GM23338 (cell line): ENCODE results near the gene CAT. TPM values are rescaled to one million over a fixed set of nuclear protein-coding genes. Genes with fewer than 3 reads are reported as not detected.

Source experiments
- ATAC-seq: fragments of 200-7000 bp; cut with Tn5 transposase; 3 replicates; pipeline ENCODE4 v1.9.1; 2020
- DNase-seq: peaks from one replicate; pipeline ENCODE4 v3.0.0-alpha.2; 2015; ENCODE audit warnings: low spot score
- H2AFZ ChIP-seq: fragments of 200-600 bp; sonication (generic); 2 replicates; pipeline ENCODE4 v1.8.0; 2016; ENCODE audit warnings: antibody characterized with exemption, mild to moderate bottlenecking, moderate library complexity
- H3F3A ChIP-seq: fragments of 200-600 bp; sonication (generic); replicated peaks from 2 replicates; pipeline ENCODE4 v1.8.0; 2017; ENCODE audit warnings: antibody characterized with exemption, mixed run types, low read depth
- H3K27ac ChIP-seq: fragments of 200-600 bp; sonication (generic); 2 replicates; pipeline ENCODE4 v1.6.1; 2016; ENCODE audit warnings: low read depth
- H3K27me3 ChIP-seq: fragments of 200-600 bp; sonication (generic); 2 replicates; pipeline ENCODE4 v1.8.0; 2016; ENCODE audit warnings: mild to moderate bottlenecking, mixed run types, moderate library complexity; ENCODE audit not compliant: insufficient read depth
- H3K36me3 ChIP-seq: fragments of 200-600 bp; sonication (generic); 2 replicates; pipeline ENCODE4 v1.8.0; 2016; ENCODE audit warnings: mild to moderate bottlenecking; ENCODE audit not compliant: insufficient read depth
- H3K4me1 ChIP-seq: fragments of 200-600 bp; sonication (generic); 2 replicates; pipeline ENCODE4 v1.8.0; 2016; ENCODE audit warnings: mild to moderate bottlenecking, moderate library complexity; ENCODE audit not compliant: insufficient read depth
- H3K4me2 ChIP-seq: fragments of 200-600 bp; sonication (generic); 2 replicates; pipeline ENCODE4 v1.7.1; 2017; ENCODE audit warnings: mixed run types
- H3K4me3 ChIP-seq: fragments of 200-600 bp; sonication (generic); 2 replicates; pipeline ENCODE4 v1.6.1; 2016; ENCODE audit warnings: mixed run types
- H3K79me2 ChIP-seq: fragments of 200-600 bp; sonication (generic); replicated peaks from 2 replicates; pipeline ENCODE4 v1.8.0; 2017; ENCODE audit warnings: mild to moderate bottlenecking; ENCODE audit not compliant: insufficient read depth
- H3K9me2 ChIP-seq: fragments of 200-600 bp; sonication (generic); 2 replicates; pipeline ENCODE4 v1.8.0; 2017; ENCODE audit not compliant: insufficient read depth
- H4K20me1 ChIP-seq: fragments of 200-600 bp; sonication (generic); replicated peaks from 2 replicates; pipeline ENCODE4 v1.8.0; 2017; ENCODE audit warnings: mild to moderate bottlenecking; ENCODE audit not compliant: insufficient read depth
- H3K27ac Mint-ChIP-seq: 2 replicates; pipeline ENCODE4 v1.8.0; 2020; ENCODE audit warnings: inconsistent platforms, mild to moderate bottlenecking, moderate library complexity, mixed read lengths
- H3K27me3 Mint-ChIP-seq: 3 replicates; pipeline ENCODE4 v1.8.0; 2022; ENCODE audit warnings: low read depth, mild to moderate bottlenecking, moderate library complexity, mixed read lengths, inconsistent platforms; ENCODE audit not compliant: insufficient read depth, poor library complexity
- H3K36me3 Mint-ChIP-seq: 3 replicates; pipeline ENCODE4 v1.8.0; 2021; ENCODE audit warnings: low read depth, mild to moderate bottlenecking, inconsistent platforms, moderate library complexity, mixed read lengths
- H3K4me1 Mint-ChIP-seq: 3 replicates; pipeline ENCODE4 v1.8.0; 2020; ENCODE audit warnings: mild to moderate bottlenecking, inconsistent platforms, mixed read lengths
- H3K4me3 Mint-ChIP-seq: 3 replicates; pipeline ENCODE4 v1.8.0; 2021; ENCODE audit warnings: moderate library complexity, mild to moderate bottlenecking, inconsistent platforms, mixed read lengths
- H3K9me3 Mint-ChIP-seq: 3 replicates; pipeline ENCODE4 v1.8.0; 2020; ENCODE audit warnings: moderate library complexity, mild to moderate bottlenecking, inconsistent platforms, mixed read lengths
- CREB1 ChIP-seq: fragments of 250-450 bp; sonication (Bioruptor Pico); IDR thresholded peaks from 2 replicates; pipeline ENCODE4 v1.5.0; 2020; ENCODE audit warnings: low read depth, mild to moderate bottlenecking, moderate library complexity
- EZH2phosphoT487 ChIP-seq: fragments of 200-600 bp; sonication (generic); IDR thresholded peaks from one replicate; pipeline ENCODE4 v1.8.1; 2018; ENCODE audit warnings: antibody characterized with exemption; ENCODE audit not compliant: unreplicated experiment
- NANOG ChIP-seq: IDR thresholded peaks from 2 replicates; pipeline ENCODE4 v1.6.1; 2016; ENCODE audit warnings: antibody characterized with exemption, borderline replicate concordance
- POLR2AphosphoS5 ChIP-seq: IDR thresholded peaks from 2 replicates; pipeline ENCODE4 v1.6.1; 2016; ENCODE audit warnings: antibody characterized with exemption, low read depth
- REST ChIP-seq: IDR thresholded peaks from one replicate; pipeline ENCODE4 v1.6.1; 2018; ENCODE audit warnings: antibody characterized with exemption; ENCODE audit not compliant: unreplicated experiment
- STAT1 ChIP-seq: IDR thresholded peaks from one replicate; pipeline ENCODE4 v1.6.1; 2016; ENCODE audit warnings: antibody characterized with exemption; ENCODE audit not compliant: unreplicated experiment
- ZNF114 ChIP-seq: fragments of 250-450 bp; sonication (Bioruptor Pico); IDR thresholded peaks from 2 replicates; pipeline ENCODE4 v1.5.0; 2020; ENCODE audit warnings: mild to moderate bottlenecking, moderate library complexity
- ZNF462 ChIP-seq: fragments of 250-450 bp; sonication (Bioruptor Pico); IDR thresholded peaks from 2 replicates; pipeline ENCODE4 v1.5.0; 2020; ENCODE audit warnings: mild to moderate bottlenecking, moderate library complexity
- polyA plus RNA-seq: library from polyadenylated mRNA; unstranded; fragments of >200 nt; fragmentation: Nextera tagmentation; extraction: Ambion mirVana; gene quantifications from 2 replicates; pipeline ENCODE4 v1.2.1, GENCODE V29; 2016
- total RNA-seq: library from RNA; depleted of rRNA; stranded (reverse); fragments of >200 nt; shearing (Covaris generic); gene quantifications from 2 replicates; pipeline ENCODE4 v1.2.3, GENCODE V29; 2014

Gene CAT
- total and polyA plus RNA-seq, 2 experiments from 2014 or later, result 15.9 to 24.0 TPM

GRCh38 chr11:34408580-34409172 is 30.1 kb upstream of the CAT start:
- H3K27ac ChIP-seq, result no peak overlapping the region
- Mint-ChIP-seq H3K27me3 (no peaks in the 10 kb centered on the region), H3K27ac (no peak overlapping the region), H3K36me3 (no peaks in the 10 kb centered on the region), H3K4me1 (no peaks in the 10 kb centered on the region), H3K4me3 (no peak overlapping the region), H3K9me3 (peaks cover 5% of the 10 kb centered on the region; the same call in 1 of the 3 replicates)
- no peak overlapping the region for H3K4me3 ChIP-seq
- no peaks in the 10 kb centered on the region for H3K79me2 ChIP-seq
- DNase-seq (no peak), ATAC-seq (no peak)
- no peaks in the 10 kb centered on the region for H3K27me3 ChIP-seq
- no peak overlapping the region for H3K4me2 ChIP-seq
- H3K36me3 ChIP-seq, result peaks cover under 1% of the 10 kb centered on the region; the same call in 1 of the 2 replicates
- no peaks in the 10 kb centered on the region for H4K20me1 ChIP-seq
- H2AFZ ChIP-seq, result 0 out of 2 replicates have a peak overlapping the region, but pooled peaks have one; percentile 56
- no peaks in the 10 kb centered on the region for H3K4me1 ChIP-seq
- no peaks in the 10 kb centered on the region for H3F3A ChIP-seq
- no peak for TF ChIP-seq REST
- TF ChIP-seq CREB1 (CRISPR knock-in tag), result no peak
- no peak for TF ChIP-seq POLR2AphosphoS5
- TF ChIP-seq EZH2phosphoT487, result no peak
- TF ChIP-seq ZNF114 (CRISPR knock-in tag), result no peak
- no peak for TF ChIP-seq NANOG
- no peak for TF ChIP-seq STAT1
- TF ChIP-seq ZNF462 (CRISPR knock-in tag), result no peak
- peaks cover 5% of the 10 kb centered on the region; the same call in 1 of the 2 replicates for H3K9me2 ChIP-seq
